Transverse colon (tissue), 3 donors: ENCODE data around the gene ONECUT3.

Source experiments
- CTCF ChIP-seq, 5 experiments: fragments of 200-600 bp in 3 of 5; fragments of 450-650 bp in 2 of 5; sonication (generic) in 3 of 5; IDR thresholded peaks; 1 replicate in 2 of 5; 2 replicates in 3 of 5; pipeline ENCODE4 v1.5.1; 2016 to 2017; ENCODE audit warnings: antibody characterized with exemption in 5 of 5, inconsistent platforms in 3 of 5, mild to moderate bottlenecking in 2 of 5, moderate library complexity in 1 of 5
- POLR2A ChIP-seq: fragments of 450-650 bp; IDR thresholded peaks from one replicate; pipeline ENCODE4 v1.6.1; 2016; ENCODE audit warnings: antibody characterized with exemption, mild to moderate bottlenecking, moderate library complexity

GRCh38 chr19:1765232-1765903 is 12.1 kb downstream of the ONECUT3 start:
- TF ChIP-seq CTCF (IDR thresholded peaks at IDR 0.05) (no peak), POLR2A (no peak)
